Kasumi-1 (cell line): ENCODE data around the gene TAF4.
"Not testable (repeated sequence)": the region's sequence is repeated elsewhere in the genome, so short reads cannot be mapped to it uniquely, and the experiment has no call there.

Experiments used
- DNase-seq, 2 experiments: peaks; one replicate each; lab custom pipeline; 2025; lab: John Stamatoyannopoulos, UW

TAF4 gene

DNA sequence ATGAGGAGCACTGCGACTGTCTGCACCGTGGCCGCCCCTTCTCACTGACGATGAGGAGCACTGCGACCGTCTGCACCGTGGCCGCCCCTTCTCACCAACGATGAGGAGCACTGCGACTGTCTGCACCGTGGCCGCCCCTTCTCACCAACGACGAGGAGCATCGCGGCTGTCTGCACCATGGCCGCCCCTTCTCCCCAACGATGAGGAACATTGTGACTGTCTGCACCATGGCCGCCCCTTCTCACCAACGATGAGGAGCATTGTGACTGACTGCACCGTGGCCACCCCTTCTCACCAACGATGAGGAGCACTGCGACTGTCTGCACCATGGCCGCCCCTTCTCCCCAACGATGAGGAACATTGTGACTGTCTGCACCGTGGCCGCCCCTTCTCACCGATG, 117.6 kb downstream of the TAF4 start:
- not testable (repeated sequence) for DNase-seq

DNA sequence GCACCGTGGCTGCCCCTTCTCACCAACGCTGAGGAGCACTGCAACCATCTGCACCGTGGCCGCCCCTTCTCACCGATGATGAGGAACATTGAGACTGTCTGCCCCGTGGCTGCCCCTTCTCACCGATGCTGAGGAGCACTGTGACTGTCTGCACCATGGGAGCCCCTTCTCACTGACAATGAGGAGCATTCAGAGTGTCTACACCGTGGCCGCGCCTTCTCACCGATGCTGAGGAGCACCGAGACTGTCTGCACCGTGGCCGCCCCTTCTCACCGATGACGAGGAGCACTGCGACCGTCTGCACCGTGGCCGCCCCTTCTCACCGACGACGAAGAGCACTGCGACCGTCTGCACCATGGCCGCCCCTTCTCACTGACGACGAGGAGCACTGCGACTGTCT, 120.2 kb downstream of the TAF4 start:
- not testable (repeated sequence) for DNase-seq

DNA sequence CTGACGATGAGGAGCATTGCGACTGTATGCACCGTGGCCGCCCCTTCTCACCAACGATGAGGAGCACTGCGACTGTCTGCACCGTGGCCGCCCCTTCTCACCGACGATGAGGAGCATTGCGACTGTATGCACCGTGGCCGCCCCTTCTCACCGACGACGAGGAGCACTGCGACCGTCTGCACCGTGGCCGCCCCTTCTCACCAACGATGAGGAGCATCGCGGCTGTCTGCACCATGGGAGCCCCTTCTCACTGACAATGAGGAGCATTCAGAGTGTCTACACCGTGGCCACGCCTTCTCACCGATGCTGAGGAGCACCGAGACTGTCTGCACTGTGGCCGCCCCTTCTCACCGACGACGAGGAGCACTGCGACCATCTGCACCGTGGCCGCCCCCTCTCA, 120.7 kb downstream of the TAF4 start:
- DNase-seq: not testable (repeated sequence)

DNA sequence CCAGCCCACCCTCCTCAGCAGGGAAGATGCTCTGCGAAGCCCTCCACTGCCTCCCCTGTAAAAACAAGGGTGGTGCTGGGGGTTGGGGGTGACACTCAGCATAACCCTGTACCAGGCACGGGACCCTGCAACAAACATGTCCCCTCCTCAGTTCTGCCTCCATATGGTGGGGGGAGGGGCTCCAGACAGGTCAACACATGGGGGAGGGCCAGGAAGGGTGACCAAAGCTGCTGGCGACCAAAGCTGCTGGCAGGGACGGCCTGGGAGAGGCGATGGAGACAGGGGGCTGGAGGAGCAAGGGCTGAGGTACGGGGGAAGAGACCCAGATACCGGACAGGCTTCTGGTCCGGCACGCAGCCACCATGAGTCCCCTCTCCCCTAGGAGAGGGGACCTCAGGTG, 123.2 kb downstream of the TAF4 start:
- no peak for DNase-seq

DNA sequence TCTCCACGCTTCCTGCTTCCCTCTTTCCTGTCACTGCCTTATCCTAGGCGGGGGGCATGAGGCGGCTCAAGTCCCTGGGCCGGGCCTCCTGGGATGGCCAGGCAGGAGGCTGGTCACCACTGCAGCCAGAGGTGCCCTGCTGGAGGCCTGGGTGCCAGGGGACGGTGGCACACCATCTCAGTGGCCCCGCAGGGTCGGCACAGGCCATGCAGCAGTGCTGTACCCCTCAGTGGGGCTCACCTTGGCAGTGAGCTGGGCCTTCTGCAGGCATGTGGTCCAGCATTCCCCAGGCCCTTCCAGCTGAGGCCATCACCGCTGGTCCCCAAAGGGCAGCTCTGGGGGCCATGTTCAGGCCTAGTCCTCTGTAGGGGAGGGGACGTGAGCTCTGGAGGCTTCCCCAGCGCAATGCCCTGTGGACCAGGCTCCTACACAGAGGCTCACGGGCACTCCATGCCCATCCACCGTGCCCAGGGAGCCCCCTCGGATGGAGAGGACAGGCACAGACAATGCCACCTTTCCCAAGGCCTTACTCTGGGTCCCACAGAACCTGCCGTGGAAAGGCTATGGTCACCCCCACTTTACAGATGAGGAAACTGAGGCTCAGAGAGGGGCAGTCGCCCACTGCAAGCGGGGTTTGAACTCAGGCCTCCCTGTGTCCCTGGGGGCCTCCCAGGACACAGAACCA, 123.8 kb downstream of the TAF4 start:
- no peak for DNase-seq

DNA sequence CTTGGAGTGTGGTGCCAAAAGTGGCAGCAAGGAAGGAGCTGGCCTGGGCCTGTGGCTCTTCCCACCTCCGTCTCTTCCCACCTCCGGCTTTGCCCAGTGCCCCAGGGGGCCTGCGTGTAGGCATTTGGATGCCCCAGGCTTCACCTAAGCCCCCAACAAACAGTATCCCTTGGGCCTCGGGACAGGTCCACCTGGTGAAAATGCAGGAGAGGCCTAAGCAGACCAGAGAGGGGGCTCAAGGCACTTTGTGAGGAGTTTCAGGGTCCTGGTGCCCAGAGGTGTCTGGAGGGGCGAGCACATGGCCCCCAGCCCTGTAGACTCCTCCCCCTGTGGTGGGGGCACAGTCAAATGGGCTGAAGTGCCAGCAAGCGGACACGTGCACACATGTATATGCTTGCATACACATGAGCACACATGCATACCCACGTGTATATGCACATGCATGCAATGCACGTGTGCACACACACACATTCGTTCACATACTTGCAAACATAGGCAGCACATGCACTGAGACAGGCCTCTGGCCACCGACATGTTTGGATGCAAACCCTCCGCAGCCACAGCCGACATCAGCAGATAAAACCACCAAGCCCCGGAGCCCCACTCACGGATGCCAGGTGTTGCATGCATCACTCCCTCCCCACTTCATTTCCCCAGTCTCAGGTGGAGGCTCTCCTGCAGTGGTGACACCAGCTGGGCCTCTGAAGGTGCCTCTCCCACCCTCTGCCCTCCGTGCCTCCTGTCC, 124.5 kb downstream of the TAF4 start:
- DNase-seq: no peak

DNA sequence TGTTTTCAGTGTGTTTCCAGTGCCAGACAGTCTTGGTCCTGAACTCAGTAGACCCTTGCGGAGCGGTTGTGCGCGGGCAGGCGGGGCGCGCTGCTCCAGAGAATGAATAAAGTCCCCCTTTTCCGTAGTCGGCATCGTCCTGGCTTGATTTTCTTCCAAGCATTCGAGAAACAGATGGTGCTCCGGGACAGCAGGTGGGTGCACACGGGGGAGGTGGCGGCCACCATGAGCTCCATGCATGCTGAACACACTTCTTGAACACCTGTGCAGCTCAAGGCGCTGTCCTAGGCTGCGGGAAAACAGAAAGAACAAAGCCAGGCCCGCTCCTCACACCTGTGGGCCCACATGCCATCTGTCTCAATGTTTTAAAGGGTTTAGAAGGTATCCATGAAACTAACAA, 125.2 kb downstream of the TAF4 start:
- no peak for DNase-seq

DNA sequence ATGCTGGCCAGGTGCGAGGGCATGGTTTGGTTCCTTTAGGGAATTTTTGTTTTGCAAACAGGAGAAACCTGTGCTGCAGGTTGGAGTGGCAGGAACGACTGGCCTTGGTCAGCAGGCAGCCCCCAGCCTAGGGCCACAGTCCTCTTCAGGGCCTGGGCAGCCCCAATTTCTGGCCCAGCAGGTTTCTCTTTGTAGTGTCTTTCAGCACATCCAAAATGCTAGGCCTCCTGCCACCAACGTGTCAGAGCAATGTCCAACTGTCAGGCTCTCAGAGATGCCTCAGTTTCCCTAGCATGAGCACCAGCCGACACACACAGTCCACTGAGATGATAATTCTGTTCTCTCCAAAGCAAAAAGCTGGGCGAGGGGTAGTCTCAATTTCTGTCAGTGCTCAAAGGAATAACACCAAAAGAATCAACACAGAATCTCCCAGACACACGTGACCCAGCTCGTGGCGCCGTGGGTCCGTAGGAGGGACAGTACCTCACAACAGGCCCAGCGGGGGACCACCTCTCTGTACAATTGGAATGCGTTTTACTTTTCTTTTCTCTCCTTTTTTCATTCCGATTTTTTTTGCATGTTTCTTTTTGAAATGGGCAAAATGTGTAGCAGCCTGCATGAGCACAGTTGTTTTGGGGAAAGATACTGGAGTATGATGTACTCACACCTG, 125.9 kb downstream of the TAF4 start:
- DNase-seq: no peak

DNA sequence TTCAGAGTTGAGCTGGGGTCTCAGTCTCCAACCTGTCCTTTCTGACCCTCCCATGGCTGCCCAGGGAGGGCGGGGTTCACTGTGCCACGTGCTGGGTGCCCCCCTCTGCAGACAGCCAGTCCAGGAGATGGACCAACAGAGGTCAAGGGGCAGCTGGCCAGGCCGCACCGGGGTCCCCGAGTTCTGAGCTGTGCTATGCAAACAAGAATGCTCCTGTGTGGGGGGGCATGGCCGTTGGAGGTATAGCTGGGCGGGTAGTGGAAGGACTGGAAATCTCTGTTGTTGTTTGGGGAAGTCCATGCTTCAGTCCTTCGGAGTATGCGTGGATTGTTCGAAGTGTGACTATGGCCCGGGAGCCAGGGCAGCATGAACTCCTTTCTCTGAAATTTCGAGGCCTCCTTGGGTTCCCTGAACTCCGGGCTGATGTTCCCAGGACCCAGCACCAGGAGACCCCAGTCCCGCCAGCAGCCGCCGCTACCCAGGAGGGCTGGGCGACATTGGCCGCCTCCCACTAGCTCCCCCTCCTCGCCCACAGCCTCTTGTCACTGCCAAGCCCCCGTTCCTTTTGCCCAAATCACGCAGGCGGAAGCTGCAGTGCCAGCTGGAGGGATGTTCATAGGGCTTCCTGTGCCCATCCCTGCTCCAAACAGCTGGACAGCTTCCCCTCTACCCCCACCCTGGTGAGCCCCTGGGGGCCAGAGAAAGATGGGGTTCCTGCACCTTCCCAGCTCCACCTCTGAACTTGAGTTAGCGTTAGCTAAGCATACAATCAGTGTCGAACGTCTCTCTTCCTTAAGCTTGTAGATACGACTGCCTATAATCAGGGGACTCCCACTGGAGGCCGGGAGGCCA, 126.6 kb downstream of the TAF4 start:
- no peak for DNase-seq

DNA sequence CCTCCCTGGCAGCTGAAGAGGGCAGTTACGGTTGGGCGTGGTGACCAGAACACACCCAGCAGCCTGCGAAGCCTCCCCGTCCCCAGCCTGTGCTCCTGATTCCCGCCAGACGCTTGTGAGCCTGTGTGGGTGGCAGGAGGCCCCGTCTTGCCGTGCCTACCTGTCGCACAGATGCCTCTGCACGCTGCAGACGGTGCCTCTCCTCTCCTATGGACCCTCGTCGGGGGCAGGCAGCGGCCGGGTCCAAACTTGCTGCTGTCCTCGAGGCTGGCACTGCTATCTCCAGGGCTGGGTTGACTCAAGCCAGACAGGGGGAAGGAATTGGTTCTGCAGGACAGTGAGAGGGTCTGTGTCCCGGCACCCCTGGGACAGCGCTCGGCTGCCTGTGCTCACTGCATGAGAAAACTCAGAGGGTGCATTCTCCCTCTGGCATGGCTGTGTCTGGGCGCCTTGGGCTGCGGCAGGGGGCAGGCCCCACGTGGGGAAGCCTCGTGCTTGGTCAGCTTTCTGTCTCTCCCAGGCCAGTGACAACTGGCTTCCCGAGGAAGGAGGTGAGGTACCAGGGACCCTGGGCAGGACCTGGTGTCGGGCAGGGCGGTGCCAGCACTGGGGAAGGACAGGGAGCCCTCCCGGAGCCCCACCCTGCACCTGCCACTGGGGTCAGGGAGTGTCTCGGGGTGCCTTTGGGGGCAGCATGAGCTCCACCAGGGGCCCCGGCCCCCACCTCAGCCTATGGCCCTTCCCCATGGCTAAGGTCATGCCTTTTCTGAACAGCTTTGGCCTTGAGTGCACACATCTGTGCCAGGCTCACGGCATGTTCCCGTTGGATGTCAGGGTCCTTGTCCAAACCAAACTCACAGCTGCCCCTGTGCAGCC, 127.5 kb downstream of the TAF4 start:
- no peak for DNase-seq

DNA sequence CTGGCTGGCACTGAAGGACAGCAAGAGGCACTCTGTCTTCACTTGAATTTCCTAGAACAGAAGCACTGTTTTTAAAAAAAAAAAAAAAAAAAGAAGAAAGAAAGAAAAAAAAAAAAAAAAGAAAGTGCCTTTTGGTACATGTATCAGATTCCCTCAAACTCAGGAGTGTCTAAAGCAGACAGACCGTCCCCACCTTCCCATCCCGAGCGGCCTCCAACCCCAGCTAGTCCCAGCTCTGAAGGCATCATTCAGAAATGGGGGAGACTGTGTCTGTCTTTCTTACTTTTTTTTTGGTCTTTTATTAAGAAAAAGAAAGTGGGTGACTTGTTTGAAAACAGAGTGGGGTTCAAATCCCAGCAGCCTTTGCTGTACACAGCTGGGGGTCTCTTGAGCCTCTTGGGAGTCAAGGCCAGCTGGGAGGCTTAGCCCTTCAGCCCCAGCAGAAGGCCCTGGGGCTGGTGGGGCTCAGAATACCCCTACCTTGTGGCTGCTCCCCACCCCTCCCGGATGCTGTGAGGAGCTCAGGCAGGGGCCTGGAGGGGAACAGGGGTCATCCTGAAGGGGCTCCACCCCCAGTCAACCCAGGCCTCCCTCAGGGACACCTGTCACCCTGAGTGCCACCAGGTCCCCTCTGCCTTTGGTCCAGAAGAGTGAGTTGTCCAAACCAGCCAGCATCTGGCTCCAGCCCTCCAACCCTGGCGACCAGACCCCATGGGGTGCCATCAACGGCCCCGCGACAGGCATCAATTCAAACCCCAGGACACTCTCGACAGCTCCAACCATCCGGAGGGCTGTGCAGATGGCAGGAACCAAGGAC, 128.3 kb downstream of the TAF4 start:
- DNase-seq: no peak

DNA sequence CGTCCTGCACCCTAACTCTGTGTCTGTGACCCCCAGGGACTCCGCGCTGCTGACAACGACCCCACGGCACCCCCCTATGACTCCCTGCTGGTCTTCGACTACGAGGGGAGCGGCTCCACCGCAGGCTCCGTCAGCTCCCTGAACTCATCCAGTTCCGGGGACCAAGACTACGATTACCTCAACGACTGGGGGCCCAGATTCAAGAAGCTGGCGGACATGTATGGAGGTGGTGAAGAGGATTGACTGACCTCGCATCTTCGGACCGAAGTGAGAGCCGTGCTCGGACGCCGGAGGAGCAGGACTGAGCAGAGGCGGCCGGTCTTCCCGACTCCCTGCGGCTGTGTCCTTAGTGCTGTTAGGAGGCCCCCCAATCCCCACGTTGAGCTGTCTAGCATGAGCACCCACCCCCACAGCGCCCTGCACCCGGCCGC, 129.0 kb downstream of the TAF4 start:
- DNase-seq: no peak

DNA sequence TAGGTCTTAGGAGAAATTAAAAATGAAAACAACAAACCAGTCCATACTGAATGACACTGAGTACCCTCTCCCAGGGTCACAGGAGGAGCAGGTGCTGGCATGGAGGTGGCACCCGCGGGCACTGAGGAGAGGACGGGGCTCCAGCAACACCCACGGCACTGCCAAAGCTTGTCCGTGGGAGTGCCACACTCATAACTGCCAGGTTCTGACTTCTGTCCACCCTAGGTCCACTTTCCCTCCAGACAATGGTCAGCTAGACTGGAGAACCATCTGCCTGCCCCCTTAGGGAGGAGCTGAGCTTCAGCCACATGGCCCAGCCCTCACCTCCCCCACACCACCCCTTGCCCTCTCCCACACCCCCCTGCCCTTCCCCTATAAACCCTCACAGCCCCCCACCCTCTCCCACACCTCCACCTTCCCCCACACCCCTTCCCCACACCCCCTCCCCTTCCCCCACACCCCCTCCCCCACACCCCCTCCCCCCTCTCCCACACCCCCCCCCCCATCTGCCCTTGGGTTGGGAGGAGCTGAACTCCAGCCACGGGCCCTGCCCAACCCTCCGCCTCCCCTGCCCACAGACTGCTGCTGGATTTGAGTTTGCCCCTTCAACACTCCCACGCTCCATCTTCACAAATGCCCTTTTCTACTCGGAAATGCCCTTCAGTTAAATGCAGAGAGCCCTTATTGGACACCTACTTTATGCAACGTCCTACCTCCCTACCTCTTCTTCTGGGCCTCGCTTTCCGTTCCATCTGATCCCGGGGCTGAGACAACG, 129.6 kb downstream of the TAF4 start:
- no peak for DNase-seq

DNA sequence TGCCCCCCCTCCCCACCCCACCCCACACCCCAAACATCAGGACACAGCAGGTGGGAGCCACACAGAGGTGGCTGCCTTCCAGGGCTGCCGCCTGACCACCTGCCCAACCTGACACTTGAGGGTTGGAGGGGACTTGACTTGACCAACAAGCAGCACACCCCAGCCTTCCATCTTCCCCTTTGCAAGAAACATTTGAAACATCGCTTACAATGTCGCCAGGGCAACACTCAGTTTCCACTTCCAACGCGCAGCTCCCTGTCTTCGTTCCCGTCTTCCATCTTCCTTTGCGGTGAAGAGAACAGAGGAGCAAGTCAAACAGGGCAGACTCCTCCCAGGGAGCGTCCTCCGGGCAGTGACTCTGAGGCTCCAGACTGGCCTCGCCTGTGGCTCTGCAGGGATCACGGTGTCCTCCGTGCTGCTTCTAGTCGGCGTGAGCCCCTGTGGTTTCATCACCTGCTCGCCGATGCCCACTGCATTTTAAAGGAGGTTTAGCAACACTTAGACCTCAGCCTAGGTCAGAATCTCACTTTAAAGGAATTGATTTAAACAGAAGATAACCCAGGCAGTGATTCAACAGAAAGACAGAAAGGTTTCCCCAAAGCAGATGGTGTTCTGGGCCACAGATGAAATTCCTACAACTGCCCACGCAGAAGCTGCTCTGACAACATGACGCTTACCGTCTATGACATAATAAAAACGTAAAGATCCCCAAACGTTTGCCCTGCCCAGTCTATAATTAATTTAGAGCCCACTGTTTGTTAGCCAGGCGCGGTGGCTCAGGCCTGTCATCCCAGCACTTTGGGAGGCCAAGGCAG, 130.8 kb downstream of the TAF4 start:
- no peak for DNase-seq

DNA sequence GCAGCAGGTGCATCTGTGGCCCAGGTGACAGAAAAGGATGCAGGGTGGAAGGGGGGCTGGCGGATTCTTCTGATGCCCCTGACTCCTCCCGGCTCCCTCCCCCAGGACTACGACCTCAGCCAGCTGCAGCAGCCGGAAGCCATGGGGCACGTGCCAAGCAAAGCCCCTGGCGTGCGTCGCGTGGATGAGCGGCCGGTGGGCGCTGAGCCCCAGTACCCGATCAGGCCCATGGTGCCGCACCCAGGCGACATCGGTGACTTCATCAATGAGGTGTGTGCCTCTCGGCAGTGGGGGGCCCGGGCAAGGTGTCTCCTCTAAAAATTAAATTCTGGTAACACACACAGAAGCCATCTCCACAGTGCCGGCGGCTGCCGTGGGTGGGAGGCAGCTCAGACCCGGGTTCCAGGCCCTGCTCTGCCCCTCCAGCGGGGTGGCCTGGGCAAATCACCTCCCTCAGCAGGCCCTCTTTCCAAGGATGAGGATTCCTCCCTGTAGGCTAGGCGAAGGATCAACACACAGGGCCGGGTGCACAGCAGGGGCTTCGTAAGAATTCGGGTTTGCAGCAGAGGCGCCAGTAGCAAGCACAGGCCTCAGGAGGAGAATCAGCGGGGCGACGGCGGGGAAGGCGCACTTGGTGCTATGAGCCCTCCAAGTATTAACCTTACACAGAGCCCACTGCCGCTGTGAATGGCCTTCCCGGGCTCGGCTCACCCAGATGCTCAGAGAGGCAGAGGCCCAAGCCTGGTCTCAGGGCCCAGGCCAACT, 131.5 kb downstream of the TAF4 start:
- DNase-seq: no peak

DNA sequence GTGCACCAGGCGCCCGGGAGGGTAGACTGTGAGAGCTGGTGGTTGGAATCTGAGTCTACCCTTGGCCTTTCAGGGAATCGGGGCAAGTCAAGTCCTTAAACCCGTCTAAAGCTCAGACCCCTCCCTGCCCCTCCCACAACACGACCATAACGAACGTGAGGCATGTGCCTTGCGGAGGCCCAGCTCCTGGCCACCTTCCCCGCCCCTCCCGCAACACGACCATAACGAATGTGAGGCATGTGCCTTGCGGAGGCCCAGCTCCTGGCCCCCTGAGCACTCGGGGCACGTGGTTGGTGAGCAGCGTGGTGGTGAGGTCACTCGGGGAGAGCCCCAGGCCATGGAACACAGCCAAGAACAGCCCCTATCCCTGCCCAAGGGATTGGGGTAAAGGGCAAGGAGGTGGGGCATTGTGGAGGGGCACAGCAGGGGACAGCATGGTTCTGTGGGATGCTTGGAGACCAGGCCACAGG, 132.2 kb downstream of the TAF4 start:
- no peak for DNase-seq

DNA sequence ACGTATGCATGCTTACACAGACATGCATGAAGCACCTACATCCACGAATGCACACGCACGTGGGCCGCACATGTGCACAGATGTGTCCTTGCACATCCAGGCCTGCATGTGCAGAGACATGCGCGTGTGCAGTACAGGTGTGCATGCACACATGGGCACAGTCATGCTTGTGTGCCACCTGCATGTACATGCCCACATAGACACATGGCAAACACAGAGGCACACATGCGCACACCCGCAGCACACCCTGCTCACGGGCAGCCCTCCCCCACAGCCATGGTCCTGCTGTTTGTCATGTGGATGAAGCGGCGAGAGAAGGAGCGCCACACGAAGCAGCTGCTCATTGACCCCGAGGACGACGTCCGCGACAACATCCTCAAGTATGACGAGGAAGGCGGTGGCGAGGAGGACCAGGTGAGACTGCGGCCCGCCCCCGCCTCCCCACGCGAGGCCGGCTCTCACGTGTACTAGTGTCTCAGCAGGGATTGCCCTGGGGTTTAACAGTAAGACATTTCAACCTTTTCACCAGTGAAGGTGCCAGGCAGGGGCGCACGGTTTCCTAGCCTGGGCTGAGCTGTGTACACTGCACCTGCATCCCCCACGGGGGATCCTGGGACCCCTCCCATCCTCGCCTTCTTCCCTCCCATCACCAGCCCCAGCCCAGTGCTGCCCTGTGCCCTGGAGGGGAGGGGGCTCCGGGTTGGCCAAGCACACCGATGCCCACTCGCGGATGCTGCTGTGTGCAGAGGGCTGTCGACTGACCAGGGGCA, 132.8 kb downstream of the TAF4 start:
- DNase-seq: no peak
